HepG2 (cell line): ENCODE data around the gene GZF1.

Experiments
- RAD21 ChIP-seq: fragments of 450-650 bp; formaldehyde crosslinking; IDR thresholded peaks from 2 replicates; pipeline ENCODE4 v1.5.0; 2020; ENCODE audit warnings: mild to moderate bottlenecking
- ZNF558 ChIP-seq: sonication (generic); formaldehyde crosslinking; IDR thresholded peaks from 2 replicates; pipeline ENCODE4 v1.9.0; 2022; ENCODE audit warnings: mild to moderate bottlenecking, missing genetic modification reagents, borderline replicate concordance

- TF ChIP-seq ZNF558 (CRISPR knock-in tag) = no peak
- TF ChIP-seq RAD21 (CRISPR knock-in tag) = no peak
Observed at GRCh38 chr20:23407781-23408464, 45.9 kb downstream of the GZF1 start.
